ENCODE data around the gene VPS45.

DNA sequence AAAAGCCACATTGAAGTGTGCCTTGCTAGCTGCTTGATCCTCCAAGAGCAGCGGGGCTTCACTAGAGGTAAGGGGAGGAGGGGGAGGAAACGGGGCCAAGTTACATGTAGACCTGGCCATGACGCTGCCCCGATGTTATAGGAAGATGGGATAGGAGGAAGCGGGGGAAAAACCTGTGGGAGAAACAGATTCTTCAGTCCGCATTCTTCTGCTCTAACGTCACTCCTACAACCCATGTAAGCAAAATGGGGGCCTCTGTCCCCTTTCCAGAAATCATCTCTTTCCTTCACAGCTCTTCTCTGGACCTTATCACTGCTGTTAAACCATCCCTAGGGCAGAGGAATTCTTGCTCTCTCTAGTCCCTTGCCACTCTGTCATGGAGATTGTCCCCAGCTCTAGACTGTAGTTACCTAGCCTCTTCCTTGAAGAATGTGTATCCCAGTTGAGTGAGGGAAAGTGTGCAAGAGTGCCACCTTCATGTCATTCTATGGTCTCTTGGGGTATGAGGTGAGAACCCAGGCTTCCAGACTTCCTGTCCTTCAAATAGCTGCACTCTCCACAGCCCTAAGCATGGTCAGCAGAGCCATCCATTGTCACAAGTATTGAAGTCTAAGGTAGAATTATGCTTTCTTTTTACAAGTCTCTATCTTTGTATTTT lies 93.5 kb downstream of the VPS45 start:
- TF ChIP-seq POLR2A (IDR thresholded peaks at IDR 0.05; ENCODE audit: low read length) (no peak), GATA1 (IDR thresholded peaks at IDR 0.05; ENCODE audit: low read depth, low read length) (no peak)

Measured in erythroblast (primary cell).